KMS-11 (cell line): Measurements from ENCODE around the gene NME9.

Experiments
- H2AFZ ChIP-seq: fragments of 200-600 bp; sonication (generic); 2 replicates; pipeline ENCODE4 v1.6.1; 2016; ENCODE audit warnings: antibody characterized with exemption, mixed run types, low read depth
- H3K27ac ChIP-seq: fragments of 200-600 bp; sonication (generic); 2 replicates; pipeline ENCODE4 v1.6.1; 2016; ENCODE audit warnings: mild to moderate bottlenecking, mixed run types
- H3K27me3 ChIP-seq: fragments of 200-600 bp; sonication (generic); 2 replicates; pipeline ENCODE4 v1.6.1; 2017; ENCODE audit warnings: mild to moderate bottlenecking, low read depth, mixed run types, moderate library complexity; ENCODE audit not compliant: insufficient read depth
- H3K36me3 ChIP-seq: fragments of 200-600 bp; sonication (generic); 2 replicates; pipeline ENCODE4 v1.6.1; 2017; ENCODE audit warnings: mild to moderate bottlenecking, mixed run types; ENCODE audit not compliant: insufficient read depth
- H3K4me1 ChIP-seq: fragments of 200-600 bp; sonication (generic); 2 replicates; pipeline ENCODE4 v1.6.1; 2016; ENCODE audit warnings: mild to moderate bottlenecking, low read depth, mixed run types; ENCODE audit not compliant: poor library complexity, severe bottlenecking
- H3K4me2 ChIP-seq: fragments of 200-600 bp; sonication (generic); 2 replicates; pipeline ENCODE4 v1.7.0; 2016; ENCODE audit warnings: mild to moderate bottlenecking, mixed run types
- H3K4me3 ChIP-seq: fragments of 200-600 bp; sonication (generic); IDR thresholded peaks from 2 replicates; pipeline ENCODE4 v1.6.1; 2017; ENCODE audit warnings: low read depth, low read length, mixed read lengths; ENCODE audit not compliant: insufficient read depth
- H3K79me2 ChIP-seq: fragments of 200-600 bp; sonication (generic); 2 replicates; pipeline ENCODE4 v1.6.1; 2016; ENCODE audit warnings: low read depth, mixed run types; ENCODE audit not compliant: insufficient read depth
- H3K9ac ChIP-seq: fragments of 200-600 bp; sonication (generic); 2 replicates; pipeline ENCODE4 v1.6.1; 2016; ENCODE audit warnings: mild to moderate bottlenecking, mixed run types
- H4K20me1 ChIP-seq: fragments of 200-600 bp; sonication (generic); 2 replicates; pipeline ENCODE4 v1.6.1; 2016; ENCODE audit warnings: mild to moderate bottlenecking, mixed run types; ENCODE audit not compliant: insufficient read depth
- CTCF ChIP-seq: fragments of 200-600 bp; sonication (generic); conservative IDR thresholded peaks from 2 replicates; pipeline ENCODE4 v1.6.1; 2017; ENCODE audit warnings: low read depth, mild to moderate bottlenecking, antibody characterized with exemption, low read length, moderate library complexity, mixed read lengths

The NME9 gene

GRCh38 chr3:138263104-138263503 lies 66.5 kb downstream of the NME9 start:
- Histone ChIP-seq H4K20me1 (no peaks in the 10 kb centered on the region), H3K4me2 (no peak overlapping the region), H3K9ac (no peak overlapping the region), H3K27ac (no peak overlapping the region), H3K79me2 (no peaks in the 10 kb centered on the region), H2AFZ (no peak overlapping the region), H3K4me3 (no peak overlapping the region), H3K4me1 (peaks cover 21% of the 10 kb centered on the region), H3K36me3 (no peaks in the 10 kb centered on the region), H3K27me3 (no peaks in the 10 kb centered on the region)
- no peak for TF ChIP-seq CTCF

- no peaks in the 10 kb centered on the region for H3K36me3 ChIP-seq
- H3K4me2 ChIP-seq, result no peak overlapping the region
- no peak overlapping the region for H3K27ac ChIP-seq
- no peak for TF ChIP-seq CTCF
- H3K27me3 ChIP-seq, result no peaks in the 10 kb centered on the region
- no peak overlapping the region for H3K9ac ChIP-seq
- no peak overlapping the region for H2AFZ ChIP-seq
- no peaks in the 10 kb centered on the region for H3K79me2 ChIP-seq
- H4K20me1 ChIP-seq, result no peaks in the 10 kb centered on the region
- H3K4me3 ChIP-seq, result no peak overlapping the region
- H3K4me1 ChIP-seq, result peaks cover 34% of the 10 kb centered on the region
Measured at GRCh38 chr3:138260611-138261010, 69.0 kb downstream of the NME9 start.

GRCh38 chr3:138259126-138259525 lies 70.5 kb downstream of the NME9 start:
- TF ChIP-seq CTCF, result no peak
- no peak overlapping the region for H3K27ac ChIP-seq
- H3K9ac ChIP-seq, result no peak overlapping the region
- no peaks in the 10 kb centered on the region for H3K27me3 ChIP-seq
- no peak overlapping the region; the same call in 1 of the 2 replicates for H3K4me2 ChIP-seq
- H3K4me3 ChIP-seq, result no peak overlapping the region
- H4K20me1 ChIP-seq, result no peaks in the 10 kb centered on the region
- H3K4me1 ChIP-seq, result peaks cover 34% of the 10 kb centered on the region
- H2AFZ ChIP-seq, result no peak overlapping the region
- H3K36me3 ChIP-seq, result no peaks in the 10 kb centered on the region
- H3K79me2 ChIP-seq, result no peaks in the 10 kb centered on the region

GRCh38 chr3:138257986-138258385 lies 71.7 kb downstream of the NME9 start:
- Histone ChIP-seq H3K9ac (no peak overlapping the region), H3K4me2 (peak overlapping the region; percentile 56), H3K4me1 (peaks cover 34% of the 10 kb centered on the region)

More at GRCh38 chr3:138257986-138258385, 71.7 kb downstream of the NME9 start:
- no peaks in the 10 kb centered on the region for H3K27me3 ChIP-seq
- H3K36me3 ChIP-seq, result no peaks in the 10 kb centered on the region
- TF ChIP-seq CTCF, result no peak
- H3K79me2 ChIP-seq, result no peaks in the 10 kb centered on the region
- H4K20me1 ChIP-seq, result no peaks in the 10 kb centered on the region
- H2AFZ ChIP-seq, result no peak overlapping the region
- H3K4me3 ChIP-seq, result no peak overlapping the region
- H3K27ac ChIP-seq, result no peak overlapping the region
